ENCODE measurements around the gene ZNRF1.

DNA sequence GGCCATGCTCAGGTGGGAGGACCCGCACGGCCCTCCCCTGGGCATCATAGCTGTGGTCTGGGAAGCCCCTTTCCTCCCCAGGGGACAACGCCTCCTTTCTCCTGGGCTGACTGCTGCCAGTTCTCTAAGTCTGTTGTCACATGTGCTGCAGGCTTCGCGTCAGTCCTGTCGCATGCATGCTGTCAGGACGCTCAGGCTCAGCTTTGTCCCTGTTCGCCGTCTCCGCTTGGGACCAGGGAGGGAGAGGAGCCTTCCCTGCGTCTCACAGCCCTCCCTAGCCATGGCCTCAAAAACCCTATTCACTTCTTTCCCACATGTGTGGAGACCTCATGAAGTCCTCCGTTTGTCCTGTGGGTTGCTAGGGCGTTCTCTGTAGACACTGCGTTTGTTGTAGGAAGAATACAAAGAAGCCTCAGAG lies 96.4 kb downstream of the ZNRF1 start:
- TF ChIP-seq, protein P1, sequence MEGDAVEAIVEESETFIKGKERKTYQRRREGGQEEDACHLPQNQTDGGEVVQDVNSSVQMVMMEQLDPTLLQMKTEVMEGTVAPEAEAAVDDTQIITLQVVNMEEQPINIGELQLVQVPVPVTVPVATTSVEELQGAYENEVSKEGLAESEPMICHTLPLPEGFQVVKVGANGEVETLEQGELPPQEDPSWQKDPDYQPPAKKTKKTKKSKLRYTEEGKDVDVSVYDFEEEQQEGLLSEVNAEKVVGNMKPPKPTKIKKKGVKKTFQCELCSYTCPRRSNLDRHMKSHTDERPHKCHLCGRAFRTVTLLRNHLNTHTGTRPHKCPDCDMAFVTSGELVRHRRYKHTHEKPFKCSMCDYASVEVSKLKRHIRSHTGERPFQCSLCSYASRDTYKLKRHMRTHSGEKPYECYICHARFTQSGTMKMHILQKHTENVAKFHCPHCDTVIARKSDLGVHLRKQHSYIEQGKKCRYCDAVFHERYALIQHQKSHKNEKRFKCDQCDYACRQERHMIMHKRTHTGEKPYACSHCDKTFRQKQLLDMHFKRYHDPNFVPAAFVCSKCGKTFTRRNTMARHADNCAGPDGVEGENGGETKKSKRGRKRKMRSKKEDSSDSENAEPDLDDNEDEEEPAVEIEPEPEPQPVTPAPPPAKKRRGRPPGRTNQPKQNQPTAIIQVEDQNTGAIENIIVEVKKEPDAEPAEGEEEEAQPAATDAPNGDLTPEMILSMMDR (IDR thresholded peaks at IDR 0.05), result no peak
- TF ChIP-seq POLR2AphosphoS5 (IDR thresholded peaks at IDR 0.05) (no peak), POLR2A (IDR thresholded peaks at IDR 0.05) (no peak), EP300 (IDR thresholded peaks at IDR 0.05) (no peak)

Data from suprapubic skin (tissue), 4 donors.